CD4-positive, alpha-beta T cell treated with Interleukin-2 at 100 ng/mL for 4 hours (primary cell): Measurements from ENCODE around the gene RNF4.
"Not testable (repeated sequence)": the region's sequence is repeated elsewhere in the genome, so short reads cannot be mapped to it uniquely, and the experiment has no call there.

Experiments
- DNase-seq: peaks from one replicate; pipeline ENCODE4 v3.0.0-alpha.2; 2020; ENCODE audit warnings: low spot score

Gene RNF4

DNA sequence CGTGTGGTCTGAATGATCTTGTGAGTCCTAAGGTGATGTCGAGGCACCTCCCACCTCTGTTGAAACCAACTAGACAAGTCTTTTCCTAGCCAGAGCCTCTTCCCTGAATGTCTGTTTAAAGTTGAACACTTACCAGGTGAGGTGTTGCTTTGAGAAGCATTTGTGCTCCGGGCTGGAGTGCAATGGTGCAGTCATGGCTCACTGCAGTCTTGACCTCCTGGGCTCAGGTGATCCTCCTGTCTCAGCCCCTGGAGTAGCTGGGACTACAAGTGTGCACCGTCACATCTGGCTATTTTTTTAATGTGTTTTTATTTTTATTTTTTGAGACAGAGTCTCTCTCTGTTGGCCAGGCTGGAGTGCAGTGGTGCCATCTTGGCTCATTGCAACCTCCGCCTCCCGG, 18.1 kb downstream of the RNF4 start:
- DNase-seq = no peak

DNA sequence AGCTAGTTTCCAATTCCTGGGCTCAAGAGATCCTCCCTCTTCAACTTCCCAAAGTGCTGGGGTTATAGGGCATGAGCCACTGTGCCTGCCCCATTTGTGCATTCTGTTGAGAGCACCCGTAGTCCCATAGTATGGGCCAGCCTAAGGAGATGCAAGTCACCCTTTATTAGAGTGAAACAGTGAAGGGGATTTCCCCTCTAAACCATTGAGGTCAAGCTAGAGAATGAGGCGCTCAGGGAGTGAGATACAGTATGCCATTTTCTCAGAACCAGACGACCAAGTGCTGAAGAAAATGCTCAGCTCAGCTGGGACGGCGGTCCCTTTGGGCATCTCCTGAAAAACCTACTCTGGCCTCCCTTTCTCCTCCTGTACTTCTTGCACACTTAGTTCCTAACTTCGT, 18.7 kb downstream of the RNF4 start:
- DNase-seq = peak; percentile 35

DNA sequence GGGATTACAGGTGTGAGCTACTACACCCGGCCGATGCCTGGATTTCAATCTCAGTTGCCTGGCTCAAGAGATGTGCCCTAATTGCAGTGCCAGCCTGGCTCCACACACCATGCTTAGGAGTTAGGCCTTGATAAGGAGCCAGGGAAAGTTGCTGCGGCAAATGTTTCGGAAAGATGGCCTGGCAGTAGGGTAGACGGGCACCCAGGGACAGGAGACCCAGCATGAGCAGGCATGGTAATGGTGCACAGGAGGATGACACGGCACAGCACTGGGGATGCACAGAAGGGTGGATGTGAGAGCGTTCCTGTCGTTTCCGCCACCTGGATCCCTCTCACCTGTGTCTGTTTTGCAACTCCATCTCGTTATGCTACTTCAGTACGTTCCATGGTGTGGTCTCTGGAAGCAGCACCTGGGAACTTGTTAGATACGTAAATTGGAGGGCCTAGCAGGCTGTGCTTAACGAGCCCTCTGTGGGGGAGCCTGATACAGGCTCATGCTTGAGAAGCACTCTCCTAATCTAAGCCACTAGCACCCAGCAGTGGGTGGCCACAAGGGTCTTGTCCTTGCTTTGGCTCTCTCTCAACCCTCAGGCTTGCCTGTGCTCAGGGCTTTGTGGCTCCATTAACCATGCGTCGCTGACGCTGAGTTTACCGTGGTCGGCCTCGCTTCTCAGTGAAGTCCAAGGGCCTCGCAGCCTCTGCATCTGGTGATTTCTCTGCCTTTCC, 20.3 kb downstream of the RNF4 start:
- no peak for DNase-seq

DNA sequence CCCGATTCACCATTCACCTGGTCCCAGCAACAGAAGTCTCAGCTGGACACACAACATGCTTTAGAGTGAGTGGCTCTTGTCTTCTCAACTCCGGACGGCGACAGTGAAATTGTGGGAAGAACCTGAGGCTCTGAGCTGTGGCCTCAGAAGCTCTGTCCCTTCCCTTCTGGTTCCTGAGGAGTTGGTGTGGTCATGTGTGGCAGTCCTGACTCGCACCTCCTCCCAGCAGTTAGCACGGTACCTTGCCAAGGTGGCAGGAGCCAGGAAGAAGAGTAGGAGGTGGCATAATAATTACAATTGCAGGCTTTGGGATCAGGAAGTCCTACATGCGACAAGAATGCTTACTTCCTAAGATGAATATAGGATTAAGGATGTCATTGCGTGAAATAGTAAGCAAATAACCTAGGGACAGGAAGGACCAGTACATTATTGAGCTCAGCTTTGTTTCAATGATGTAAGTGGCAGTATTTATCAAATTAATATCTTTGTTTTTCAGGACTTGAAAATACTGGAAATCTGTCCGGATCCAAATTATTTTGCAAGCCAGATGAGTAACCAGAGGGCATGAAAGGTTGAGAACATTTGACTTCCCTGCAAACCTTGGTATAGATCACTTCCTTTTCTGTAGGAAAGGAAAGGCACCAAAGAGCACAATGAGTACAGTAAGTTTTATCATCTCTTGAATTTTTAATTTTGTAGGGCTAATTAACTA, 21.1 kb downstream of the RNF4 start:
- no peak for DNase-seq

DNA sequence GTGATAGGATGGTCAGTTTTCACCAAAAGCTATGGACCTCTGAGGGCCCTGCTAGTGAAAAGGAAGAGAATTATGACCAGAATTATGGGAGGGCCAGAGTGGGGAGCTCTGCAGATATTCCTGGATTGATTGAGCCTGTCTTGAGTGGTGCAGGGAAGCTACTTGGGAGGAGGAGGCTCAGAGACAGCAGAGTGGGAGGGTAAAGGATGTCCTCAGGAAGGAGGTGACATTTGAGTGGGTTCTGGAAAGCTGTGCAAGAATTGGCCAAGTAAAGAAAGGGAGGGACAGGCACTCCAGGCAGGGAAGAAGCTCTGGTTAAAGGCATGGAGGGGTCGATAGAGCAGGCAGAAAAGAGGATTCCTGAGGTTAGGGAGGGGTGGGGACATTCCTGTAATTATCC, 24.1 kb downstream of the RNF4 start:
- no peak for DNase-seq

DNA sequence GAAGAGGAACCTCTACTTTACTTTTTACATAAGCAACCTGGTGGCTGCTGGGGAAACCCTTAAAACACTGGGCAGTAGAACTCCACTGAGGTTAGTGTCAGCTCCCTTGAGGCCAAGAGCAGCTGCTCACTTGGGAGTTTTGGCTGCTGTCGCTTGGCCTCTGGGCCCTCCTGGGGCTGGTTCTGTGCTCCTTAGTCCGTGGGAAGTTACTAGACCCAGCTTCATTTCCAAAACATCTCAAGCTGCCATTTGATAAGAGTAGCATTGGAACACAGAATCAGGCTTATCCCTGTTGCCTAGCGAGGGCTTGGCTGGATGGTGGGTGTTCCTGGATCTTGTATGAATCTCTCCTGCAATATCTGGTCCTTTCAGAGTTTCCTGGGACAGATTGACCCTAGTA, 26.1 kb downstream of the RNF4 start:
- no peak for DNase-seq

DNA sequence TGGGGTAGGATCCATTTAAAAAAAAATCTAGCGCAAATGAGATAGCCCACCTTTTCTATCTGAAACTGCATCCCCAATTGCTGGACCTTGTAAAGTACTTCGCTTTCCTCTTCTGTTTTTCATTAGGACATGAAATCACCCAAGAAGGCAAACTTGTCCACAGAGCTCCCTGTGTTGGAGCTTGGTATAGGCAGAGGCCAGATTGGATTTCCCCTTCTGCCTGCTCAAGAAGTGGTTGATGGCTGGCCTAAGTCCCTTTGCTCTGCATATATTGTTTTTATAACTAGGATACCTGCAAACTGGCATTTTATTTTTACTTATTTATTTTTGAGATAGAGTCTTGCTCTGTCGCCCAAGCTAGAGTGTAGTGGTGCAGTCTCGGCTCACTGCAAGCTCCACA, 28.4 kb downstream of the RNF4 start:
- no peak for DNase-seq

DNA sequence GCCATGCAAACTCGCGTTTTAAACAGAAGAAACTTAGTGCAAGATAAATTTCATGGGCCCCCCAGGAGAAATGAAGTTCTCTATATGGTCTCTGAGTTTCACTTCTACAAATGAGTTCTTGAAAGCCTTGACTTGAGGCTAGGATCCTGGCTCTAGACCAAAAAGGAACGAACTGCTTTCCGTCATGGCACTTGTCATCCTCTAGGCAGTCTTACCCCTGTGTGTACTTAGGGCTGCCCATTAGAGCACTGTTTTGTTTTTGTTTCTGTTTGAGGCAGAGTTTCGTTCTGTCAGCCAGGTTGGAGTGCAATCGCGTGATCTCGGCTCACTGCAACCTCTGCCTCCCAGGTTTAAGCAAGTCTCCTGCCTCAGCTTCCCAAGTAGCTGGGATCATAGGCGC, 29.0 kb downstream of the RNF4 start:
- DNase-seq = no peak

DNA sequence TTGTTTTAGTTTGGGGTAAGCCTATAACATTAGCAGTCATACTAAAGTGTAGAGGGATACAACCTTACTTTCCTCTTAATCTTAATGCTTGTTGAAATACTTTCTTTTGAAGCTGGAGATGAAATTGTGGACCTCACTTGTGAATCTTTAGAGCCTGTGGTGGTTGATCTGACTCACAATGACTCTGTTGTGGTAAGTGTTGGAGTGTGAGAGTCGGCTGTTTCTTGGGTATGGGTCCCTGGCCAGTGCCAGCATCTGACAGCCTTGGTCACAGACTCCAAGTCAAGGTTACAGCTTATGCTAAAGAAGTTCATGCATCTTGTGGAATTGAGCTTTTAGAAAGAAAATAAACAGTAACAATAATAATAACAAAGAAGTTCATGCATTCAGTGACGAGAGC, 31.6 kb downstream of the RNF4 start:
- no peak for DNase-seq

DNA sequence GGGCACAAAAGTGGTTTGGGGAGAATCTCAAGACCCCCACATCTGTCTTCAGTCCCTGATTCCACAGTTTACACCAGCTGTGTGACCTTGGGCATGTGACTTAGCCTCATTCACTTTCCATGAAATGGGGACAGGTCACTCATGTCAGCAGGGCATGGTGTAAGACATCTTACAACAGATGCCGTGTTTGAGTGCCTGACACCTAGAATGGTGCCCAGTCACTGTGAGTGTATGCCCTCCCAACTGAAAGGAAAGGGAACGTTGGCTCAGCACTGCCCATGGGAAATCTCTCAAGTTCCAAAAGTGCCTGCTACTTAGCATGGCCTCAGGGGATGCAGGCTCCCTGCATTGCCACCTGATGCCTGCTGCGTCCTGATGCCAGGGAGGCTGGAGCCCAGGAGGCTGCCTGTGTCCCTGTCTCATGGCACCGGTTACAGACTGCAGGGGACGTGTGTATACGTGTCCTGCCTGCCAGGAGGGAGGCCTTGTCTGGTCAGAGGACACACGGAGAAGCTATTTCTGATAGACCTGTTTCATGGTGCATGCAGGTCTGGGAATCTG, 32.2 kb downstream of the RNF4 start:
- DNase-seq = no peak

DNA sequence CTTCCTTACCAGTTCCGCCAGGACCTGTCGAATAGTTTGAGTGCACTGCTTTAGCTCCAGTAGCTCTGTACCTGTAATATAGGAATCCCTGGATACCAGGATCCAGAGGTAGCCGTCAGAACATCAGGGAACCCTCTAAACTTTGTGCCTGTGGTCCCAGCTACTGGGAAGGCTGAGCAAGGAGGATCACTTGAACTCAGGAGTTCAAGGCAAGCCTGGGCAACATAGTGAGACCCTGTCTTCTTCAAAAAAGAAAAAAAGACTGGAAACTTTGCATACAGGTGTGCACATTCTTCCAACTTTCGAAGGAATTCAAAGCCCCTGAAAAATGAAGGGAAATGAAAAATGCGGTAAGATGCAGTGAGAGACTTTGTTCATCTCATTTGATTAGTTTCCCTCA, 34.9 kb downstream of the RNF4 start:
- no peak for DNase-seq

DNA sequence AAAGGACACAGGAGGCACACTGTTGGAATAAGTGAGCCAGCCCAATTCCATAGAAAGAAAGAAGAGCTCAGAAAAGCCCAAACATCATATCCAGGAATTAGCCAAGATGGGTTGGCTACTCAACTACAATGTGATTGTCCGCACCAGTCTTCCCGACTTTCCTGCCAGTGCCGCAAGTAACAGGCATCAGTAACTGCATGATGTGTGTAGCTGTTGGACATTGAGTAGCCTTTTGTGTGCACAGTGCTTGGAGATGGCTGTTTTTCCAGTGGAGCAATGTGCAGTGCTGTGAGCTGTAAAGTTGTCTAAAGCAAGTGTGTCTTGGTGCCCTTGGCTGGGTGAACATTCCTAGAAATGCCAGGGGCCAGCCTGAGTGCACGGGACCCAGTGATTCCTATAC, 38.4 kb downstream of the RNF4 start:
- no peak for DNase-seq

DNA sequence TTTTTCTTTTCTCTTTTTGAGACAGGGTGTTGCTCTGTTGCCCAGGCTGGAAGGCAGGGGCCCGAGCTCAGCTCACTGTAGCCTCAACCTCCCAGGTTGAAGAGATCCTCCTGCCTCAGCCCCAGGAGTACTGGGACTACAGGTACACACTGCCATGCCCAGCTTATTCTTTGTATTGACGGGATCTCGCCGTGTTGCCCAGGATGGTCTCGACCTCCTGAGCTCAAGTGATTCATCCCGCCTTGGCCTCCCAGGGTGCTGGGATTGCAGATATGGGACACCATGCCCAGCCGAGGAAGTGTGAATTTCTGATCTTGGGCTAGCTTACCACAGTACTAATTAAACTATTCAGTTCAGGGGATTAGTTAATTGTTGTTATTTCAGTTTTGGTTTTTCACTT, 38.9 kb downstream of the RNF4 start:
- DNase-seq = no peak

DNA sequence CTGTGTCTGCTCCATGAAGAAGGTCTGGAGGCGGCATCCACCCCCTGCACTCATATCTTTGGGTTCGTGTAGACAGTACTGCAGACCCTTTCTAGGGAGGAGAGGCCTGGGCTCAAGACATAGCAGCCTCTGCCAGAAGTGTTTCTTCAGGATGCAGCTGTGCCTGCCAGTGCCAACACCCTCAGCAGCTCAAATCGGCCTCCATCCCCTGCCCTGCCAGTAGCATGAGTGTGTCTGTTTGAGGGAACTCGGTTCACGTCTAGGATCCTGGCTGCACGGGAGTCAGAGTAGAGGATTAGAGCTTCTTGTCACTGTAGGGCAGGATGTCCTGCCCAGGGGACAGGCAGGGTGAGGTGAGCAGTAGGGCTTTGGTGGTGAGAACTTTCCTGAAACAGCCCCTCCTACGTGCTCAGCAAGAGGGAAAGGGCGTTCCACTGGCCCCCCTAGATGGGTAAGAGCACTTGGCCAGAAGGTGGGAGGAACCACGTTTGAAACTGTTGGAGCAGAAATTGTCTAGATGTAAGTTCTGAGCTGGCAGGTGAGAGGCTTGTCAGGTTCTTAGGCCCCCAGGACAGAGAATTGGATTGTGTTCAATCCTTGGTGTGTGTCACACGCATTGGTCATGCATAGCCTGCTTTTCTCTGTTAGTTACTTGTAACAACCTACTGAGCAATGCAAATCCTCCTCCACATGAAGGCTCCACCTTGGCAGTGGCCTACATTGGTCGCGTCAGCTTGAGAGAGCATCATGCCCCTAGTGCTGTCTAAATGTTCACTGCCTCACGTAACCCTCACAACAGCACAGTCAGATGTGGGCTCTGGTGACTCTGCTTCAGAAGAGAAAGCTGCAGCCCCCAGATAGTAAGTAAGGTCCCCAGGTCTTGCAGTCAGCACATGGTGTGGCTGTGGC, 41.7 kb downstream of the RNF4 start:
- DNase-seq = no peak

DNA sequence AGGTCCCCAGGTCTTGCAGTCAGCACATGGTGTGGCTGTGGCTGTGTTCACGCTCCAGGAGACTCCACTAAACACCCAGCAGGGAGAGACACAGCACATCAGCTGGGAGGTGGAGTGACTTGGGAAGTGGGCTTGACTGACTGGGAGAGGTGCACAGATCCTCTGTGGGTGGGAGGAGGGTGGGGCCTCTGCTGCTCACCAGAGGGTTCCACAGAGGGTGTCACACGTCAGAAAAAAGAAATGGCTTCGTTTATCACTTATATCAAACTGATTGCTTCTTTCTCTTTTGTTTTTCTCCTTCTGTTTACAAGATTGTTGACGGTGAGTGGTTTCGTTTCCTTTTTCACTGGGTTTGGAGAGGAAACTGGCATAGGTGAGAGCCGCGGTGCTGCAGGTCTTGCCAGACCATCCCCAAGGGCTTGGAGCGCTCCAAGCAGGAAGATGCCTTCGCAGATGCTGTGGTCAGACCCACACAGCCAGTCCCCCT, 42.8 kb downstream of the RNF4 start:
- DNase-seq = peak; percentile 4

DNA sequence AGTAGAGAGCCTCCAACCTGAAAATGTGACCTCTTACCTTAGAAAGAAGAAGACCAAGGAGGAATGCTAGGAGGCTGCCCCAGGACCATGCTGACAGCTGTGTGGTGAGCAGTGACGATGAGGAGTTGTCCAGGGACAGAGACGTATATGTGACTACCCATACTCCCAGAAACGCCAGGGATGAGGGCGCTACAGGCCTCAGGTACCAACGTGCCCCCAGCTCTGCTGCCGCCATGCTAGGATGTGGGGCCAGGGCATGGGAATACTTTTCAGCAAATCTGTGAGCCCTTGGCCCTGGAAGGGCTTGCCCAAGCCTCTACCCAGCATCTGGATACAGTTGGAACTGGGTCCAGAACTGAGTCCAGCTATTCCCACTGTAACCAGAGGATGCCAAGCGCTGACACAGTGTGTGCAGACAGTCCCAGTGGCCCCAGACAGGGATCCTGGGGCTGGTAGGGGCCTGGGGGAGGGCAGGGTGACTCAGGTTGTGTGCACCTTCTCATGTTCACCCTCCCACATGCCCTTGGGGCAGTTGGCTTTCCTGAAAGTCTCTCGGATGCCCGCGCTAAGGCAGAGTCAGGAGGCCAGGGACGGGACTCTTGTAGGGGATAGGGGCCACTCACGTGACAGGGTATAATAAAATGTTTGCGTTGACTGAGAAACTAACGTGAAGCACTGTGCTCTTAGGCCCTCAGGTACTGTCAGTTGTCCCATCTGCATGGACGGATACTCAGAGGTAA, 43.7 kb downstream of the RNF4 start:
- no peak for DNase-seq

DNA sequence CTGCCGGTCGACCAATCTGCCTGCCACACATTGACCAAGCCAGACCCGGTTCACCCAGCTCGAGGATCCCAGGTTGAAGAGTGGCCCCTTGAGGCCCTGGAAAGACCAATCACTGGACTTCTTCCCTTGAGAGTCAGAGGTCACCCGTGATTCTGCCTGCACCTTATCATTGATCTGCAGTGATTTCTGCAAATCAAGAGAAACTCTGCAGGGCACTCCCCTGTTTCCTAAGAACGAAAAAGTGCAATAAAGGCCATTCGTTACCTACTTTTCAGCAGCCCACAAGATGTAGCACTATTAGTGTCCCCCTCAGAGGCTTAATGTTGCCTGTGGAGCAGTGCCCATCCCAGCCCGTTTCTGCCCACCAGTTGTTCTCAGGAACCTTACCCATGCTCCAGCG, 45.3 kb downstream of the RNF4 start:
- DNase-seq = not testable (repeated sequence)

DNA sequence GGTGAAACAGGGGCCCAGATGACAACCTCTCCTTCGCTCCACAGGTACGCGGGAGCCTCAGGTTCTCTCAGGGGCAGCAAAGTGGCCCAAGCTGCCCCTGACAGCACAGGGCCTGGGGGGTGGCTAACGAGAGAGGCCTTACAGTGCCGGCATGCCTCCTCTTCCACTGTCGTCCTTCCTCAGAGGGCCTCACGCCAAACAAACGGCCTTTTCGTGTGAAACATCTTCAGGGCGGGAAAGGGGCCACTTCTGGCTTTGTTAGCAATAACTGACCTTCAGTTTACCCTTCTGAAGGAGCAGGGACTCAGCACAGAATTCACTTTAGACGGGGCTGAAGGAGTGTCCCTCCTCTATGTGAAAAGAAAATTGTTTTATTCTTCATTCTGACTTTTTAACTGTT, 46.0 kb downstream of the RNF4 start:
- DNase-seq = not testable (repeated sequence)

DNA sequence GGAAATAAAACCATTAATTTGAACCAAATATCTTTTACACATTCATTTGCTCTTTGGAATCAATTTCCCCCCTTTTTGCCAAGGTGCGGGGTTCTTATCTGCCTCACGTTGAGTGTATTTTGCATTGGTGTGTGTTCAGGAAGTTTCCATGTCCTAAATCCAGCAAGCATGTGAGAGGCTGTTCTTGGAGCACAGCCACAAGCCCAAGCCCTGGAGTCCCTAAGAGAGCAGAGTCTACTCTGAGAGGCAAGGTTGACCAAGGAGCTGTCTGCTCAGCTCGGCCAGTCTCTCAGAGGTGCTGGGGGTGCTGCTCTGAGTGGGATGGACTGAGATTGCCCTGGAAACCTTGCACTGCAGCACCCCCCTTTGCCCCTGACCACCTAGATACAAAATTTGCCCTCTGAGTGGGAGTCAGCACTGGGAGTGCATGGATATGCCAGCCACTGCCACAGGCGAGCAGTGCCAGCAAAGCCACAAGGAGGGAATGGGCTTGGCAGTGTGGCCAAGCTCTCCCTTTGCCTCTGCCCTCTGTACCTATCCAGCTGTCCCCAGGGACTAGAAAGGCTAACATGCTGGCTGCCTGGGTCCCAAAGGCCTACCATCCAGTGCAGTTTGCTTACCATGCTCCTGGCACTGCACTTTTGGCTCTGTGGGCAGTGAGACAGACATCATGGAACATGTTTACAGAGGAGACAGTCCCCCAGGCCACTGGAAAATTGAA, 47.1 kb downstream of the RNF4 start:
- no peak for DNase-seq

DNA sequence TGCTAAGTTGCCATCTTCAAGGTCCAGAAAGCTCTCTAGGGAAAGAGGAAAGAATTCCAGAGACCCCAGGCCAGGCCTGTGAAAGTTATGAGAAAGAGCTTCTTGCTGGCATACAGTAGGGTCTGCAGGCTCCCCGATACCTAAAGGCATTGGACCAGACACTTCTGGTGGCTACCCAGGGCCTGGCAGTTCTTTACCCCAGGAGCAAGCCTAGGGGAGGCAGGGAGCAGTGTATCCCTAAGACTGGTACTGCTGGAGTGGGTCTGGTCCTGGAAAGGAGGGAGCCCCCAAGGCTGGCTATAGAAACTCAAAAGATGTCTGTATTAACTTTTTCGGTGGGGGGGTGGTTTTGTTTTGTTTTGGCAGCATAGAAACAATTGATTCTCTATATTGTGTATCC, 47.7 kb downstream of the RNF4 start:
- DNase-seq = no peak

DNA sequence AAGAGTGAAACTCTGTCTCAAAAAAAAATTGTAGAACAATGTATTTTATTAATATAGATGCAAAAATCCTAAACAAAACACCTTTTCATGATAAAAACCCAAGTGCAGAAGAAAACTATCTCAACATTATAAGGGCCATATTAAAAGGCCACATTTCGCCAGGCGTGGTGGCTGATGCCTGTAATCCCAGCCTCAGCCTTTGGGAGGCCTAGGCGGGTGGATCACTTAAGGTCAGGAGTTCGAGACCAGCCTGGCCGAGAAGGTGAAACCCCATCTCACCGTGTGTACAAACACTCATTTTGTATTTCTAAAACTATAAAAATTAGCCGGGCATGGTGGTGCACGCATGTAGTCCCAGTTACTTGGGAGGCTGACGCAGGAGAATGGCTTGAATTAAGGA, 57.7 kb downstream of the RNF4 start:
- DNase-seq = no peak
